GM12891 (cell line): ENCODE measurements around the gene PTPRR.
"Not testable (repeated sequence)": the region's sequence is repeated elsewhere in the genome, so short reads cannot be mapped to it uniquely, and the experiment has no call there.

Experiments
- PAX5 ChIP-seq: IDR thresholded peaks from 2 replicates; pipeline ENCODE4 v1.6.1; 2011; ENCODE audit warnings: low read length, moderate library complexity, mild to moderate bottlenecking; ENCODE audit not compliant: insufficient read depth, severe bottlenecking
- POLR2A ChIP-seq: IDR thresholded peaks from 2 replicates; pipeline ENCODE4 v1.6.1; 2011; ENCODE audit warnings: low read depth, low read length, control low read depth
- POLR2AphosphoS5 ChIP-seq: IDR thresholded peaks from 2 replicates; pipeline ENCODE4 v1.6.1; 2011; ENCODE audit warnings: low read depth, low read length, control low read depth
- SPI1 ChIP-seq: IDR thresholded peaks from 2 replicates; pipeline ENCODE4 v1.6.1; 2011; ENCODE audit warnings: low read depth, low read length, control low read depth
- TAF1 ChIP-seq: IDR thresholded peaks from 2 replicates; pipeline ENCODE4 v1.6.1; 2011; ENCODE audit warnings: low read depth, low read length, control low read depth

GRCh38 chr12:70807993-70808392, 112.5 kb downstream of the PTPRR start:
- not testable (repeated sequence) for TF ChIP-seq PAX5, POLR2A, TAF1, POLR2AphosphoS5, SPI1
